Activated CD4-positive, CD25-positive, alpha-beta regulatory T cell treated with anti-CD3 and anti-CD28 coated beads, Interleukin-2, amount 50 U/mL, for 24 hours (primary cell): ENCODE measurements around the gene ITPRID1.

Experiments
- ATAC-seq, 2 donors: fragments of 150-1000 bp; cut with Tn5 transposase; one replicate each; pipeline ENCODE4 v1.10.0; 2021; ENCODE audit warnings: mild to moderate bottlenecking in 1 of 2, moderate library complexity in 1 of 2

Gene ITPRID1

GRCh38 chr7:31642681-31643115 is 128.8 kb downstream of the ITPRID1 start:
- no peak for ATAC-seq

GRCh38 chr7:31646942-31647341 is 133.1 kb downstream of the ITPRID1 start:
- no peak for ATAC-seq

GRCh38 chr7:31647511-31647910 is 133.6 kb downstream of the ITPRID1 start:
- ATAC-seq, result no peak

- no peak for ATAC-seq
Measured at GRCh38 chr7:31648288-31648687, 134.4 kb downstream of the ITPRID1 start.

- ATAC-seq, result no peak
Measured at GRCh38 chr7:31648880-31649279, 135.0 kb downstream of the ITPRID1 start.

- no peak for ATAC-seq
Measured at GRCh38 chr7:31651234-31652062, 137.6 kb downstream of the ITPRID1 start.

GRCh38 chr7:31652063-31652326 is 138.1 kb downstream of the ITPRID1 start:
- ATAC-seq, result no peak

- no peak for ATAC-seq
Measured at GRCh38 chr7:31663072-31663471, 149.2 kb downstream of the ITPRID1 start.

GRCh38 chr7:31664890-31665289 is 151.0 kb downstream of the ITPRID1 start:
- ATAC-seq, result no peak

- ATAC-seq, result no peak
Measured at GRCh38 chr7:31665546-31665945, 151.7 kb downstream of the ITPRID1 start.

GRCh38 chr7:31669461-31669860 is 155.6 kb downstream of the ITPRID1 start:
- no peak for ATAC-seq

- ATAC-seq, result no peak
Measured at GRCh38 chr7:31679574-31680305, 165.8 kb downstream of the ITPRID1 start.

GRCh38 chr7:31683445-31684225 is 169.7 kb downstream of the ITPRID1 start:
- ATAC-seq, result no peak

GRCh38 chr7:31687024-31687748 is 173.3 kb downstream of the ITPRID1 start, which contains the start of gene PPP1R17:
TSS of gene PPP1R17 (plus strand) at chr7:31687215. CDS start at chr7:31692442, 5,227 bp downstream.
- no peak for ATAC-seq

GRCh38 chr7:31688372-31688771 is 174.5 kb downstream of the ITPRID1 start:
- ATAC-seq, result no peak

GRCh38 chr7:31688996-31689395 is 175.1 kb downstream of the ITPRID1 start:
- no peak for ATAC-seq

GRCh38 chr7:31690935-31691334 is 177.0 kb downstream of the ITPRID1 start:
- no peak for ATAC-seq

GRCh38 chr7:31692451-31692850 is 178.6 kb downstream of the ITPRID1 start:
- ATAC-seq, result no peak

- ATAC-seq, result no peak
Measured at GRCh38 chr7:31692871-31693270, 179.0 kb downstream of the ITPRID1 start.

GRCh38 chr7:31695859-31696614 is 182.1 kb downstream of the ITPRID1 start:
- ATAC-seq, result no peak

GRCh38 chr7:31699050-31699449 is 185.2 kb downstream of the ITPRID1 start:
- no peak for ATAC-seq

- no peak for ATAC-seq
Measured at GRCh38 chr7:31702354-31702753, 188.5 kb downstream of the ITPRID1 start.
